HEK293 (cell line): Measurements from ENCODE around the gene PTER.

ENCODE experiments used
- CTCF ChIA-PET: fragments of 350-600 bp; formaldehyde crosslinking; extraction: SDS; loops from one replicate; lab custom pipeline; 2021; ENCODE audit warnings: antibody characterized with exemption; lab: Yijun Ruan, JAX
- POLR2A ChIA-PET: fragments of 300-600 bp; formaldehyde crosslinking; extraction: SDS; loops from one replicate; lab custom pipeline; 2020; ENCODE audit warnings: antibody characterized with exemption, inconsistent platforms; lab: Yijun Ruan, JAX
- H3K27ac ChIP-seq: fragments of 200-500 bp; sonication (Bioruptor generic); 2 replicates; pipeline ENCODE4 v1.5.1; 2014; ENCODE audit warnings: low read depth, low read length, control low read depth, inconsistent platforms; ENCODE audit errors: extremely low read depth
- H3K36me3 ChIP-seq, 2 experiments: fragments of 200-500 bp in 1 of 2; sonication (Bioruptor generic) in 1 of 2; 1 replicate in 1 of 2; 2 replicates in 1 of 2; pipeline ENCODE4 v1.5.1; 2014 to 2017; ENCODE audit warnings: inconsistent platforms in 2 of 2, low read length in 2 of 2; ENCODE audit not compliant: control insufficient read depth in 2 of 2, insufficient read depth in 1 of 2
- H3K4me1 ChIP-seq: fragments of 200-500 bp; sonication (Bioruptor generic); 2 replicates; pipeline ENCODE4 v1.5.1; 2014; ENCODE audit warnings: mild to moderate bottlenecking, low read length, inconsistent platforms; ENCODE audit not compliant: control insufficient read depth, insufficient read depth
- H3K4me3 ChIP-seq: 2 replicates; pipeline ENCODE4 v1.5.1; 2011; ENCODE audit warnings: low read depth, mild to moderate bottlenecking, control low read depth, low read length, moderate library complexity
- H3K9me3 ChIP-seq: fragments of 200-500 bp; sonication (Bioruptor generic); 2 replicates; pipeline ENCODE4 v1.5.1; 2014; ENCODE audit warnings: low read depth, low read length, inconsistent platforms; ENCODE audit not compliant: control insufficient read depth, insufficient read depth
- GLIS1 ChIP-seq: fragments of 450-650 bp; formaldehyde crosslinking; IDR thresholded peaks from 2 replicates; pipeline ENCODE4 v1.5.1; 2016; ENCODE audit warnings: missing biosample characterization, missing genetic modification characterization
- KLF7 ChIP-seq: fragments of 450-650 bp; formaldehyde crosslinking; IDR thresholded peaks from 2 replicates; pipeline ENCODE4 v1.5.1; 2016; ENCODE audit warnings: missing biosample characterization, missing genetic modification characterization, borderline replicate concordance
- ZNF146 ChIP-seq: fragments of 450-650 bp; formaldehyde crosslinking; IDR thresholded peaks from 2 replicates; pipeline ENCODE4 v1.5.1; 2016; ENCODE audit warnings: missing biosample characterization, missing genetic modification characterization
- ZNF157 ChIP-seq: fragments of 450-650 bp; formaldehyde crosslinking; IDR thresholded peaks from 2 replicates; pipeline ENCODE4 v1.5.1; 2016; ENCODE audit warnings: missing biosample characterization, missing genetic modification characterization
- ZNF174 ChIP-seq: fragments of 450-650 bp; formaldehyde crosslinking; IDR thresholded peaks from 2 replicates; pipeline ENCODE4 v1.5.0; 2017; ENCODE audit warnings: missing biosample characterization, mild to moderate bottlenecking, missing genetic modification characterization
- ZNF19 ChIP-seq: fragments of 450-650 bp; formaldehyde crosslinking; IDR thresholded peaks from 2 replicates; pipeline ENCODE4; 2016; ENCODE audit warnings: missing biosample characterization, missing genetic modification characterization, low read depth
- ZNF302 ChIP-seq: fragments of 450-650 bp; formaldehyde crosslinking; IDR thresholded peaks from 2 replicates; pipeline ENCODE4 v1.5.1; 2016; ENCODE audit warnings: missing biosample characterization, missing genetic modification characterization, low read depth
- ZNF521 ChIP-seq: fragments of 450-650 bp; formaldehyde crosslinking; IDR thresholded peaks from 2 replicates; pipeline ENCODE4 v1.5.1; 2017; ENCODE audit warnings: missing biosample characterization, mild to moderate bottlenecking, missing genetic modification characterization
- ZNF585B ChIP-seq: fragments of 450-650 bp; formaldehyde crosslinking; IDR thresholded peaks from 2 replicates; pipeline ENCODE4 v1.5.1; 2016; ENCODE audit warnings: missing biosample characterization, missing genetic modification characterization
- TF ChIP-seq, protein P1 (sequence below): fragments of 450-650 bp; formaldehyde crosslinking; IDR thresholded peaks from 2 replicates; pipeline ENCODE4 v1.5.1; 2016; ENCODE audit warnings: missing biosample characterization, missing genetic modification characterization
- TF ChIP-seq, protein P2 (sequence below): fragments of 450-650 bp; formaldehyde crosslinking; conservative IDR thresholded peaks from 2 replicates; pipeline ENCODE4 v1.5.1; 2016; ENCODE audit warnings: low read depth, missing biosample characterization, missing genetic modification characterization
- TF ChIP-seq, protein P3 (sequence below): fragments of 450-650 bp; formaldehyde crosslinking; IDR thresholded peaks from 2 replicates; pipeline ENCODE4 v1.5.1; 2017; ENCODE audit warnings: missing biosample characterization, missing genetic modification characterization
- TF ChIP-seq, protein P4 (sequence below): fragments of 450-650 bp; formaldehyde crosslinking; IDR thresholded peaks from 2 replicates; pipeline ENCODE4 v1.5.1; 2016; ENCODE audit warnings: missing biosample characterization, missing genetic modification characterization
- TF ChIP-seq, protein P5 (sequence below): fragments of 450-650 bp; formaldehyde crosslinking; IDR thresholded peaks from 2 replicates; pipeline ENCODE4 v1.5.1; 2017; ENCODE audit warnings: missing biosample characterization, missing genetic modification characterization
- TF ChIP-seq, protein P6 (sequence below): fragments of 450-650 bp; formaldehyde crosslinking; IDR thresholded peaks from 2 replicates; pipeline ENCODE4 v1.5.1; 2016; ENCODE audit warnings: missing biosample characterization, missing genetic modification characterization

The PTER gene

DNA sequence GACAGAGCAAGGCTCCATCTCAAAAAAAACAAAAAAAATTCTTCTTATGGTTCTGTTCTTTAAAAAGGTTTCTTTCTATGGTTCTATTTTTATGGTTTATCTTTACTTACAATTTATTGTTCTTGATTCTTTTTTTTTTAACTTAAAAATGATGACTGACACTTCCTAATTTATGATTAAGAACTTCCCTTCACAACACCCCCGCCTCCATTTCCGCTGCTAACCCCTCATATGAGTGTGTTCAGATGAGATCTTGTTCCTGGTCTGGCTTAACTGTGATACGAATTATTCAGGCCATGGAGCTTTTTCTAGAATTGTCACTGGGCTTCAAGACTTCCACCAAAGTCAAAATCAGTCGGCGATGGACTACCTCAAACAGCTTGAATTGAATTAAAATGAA is 33.9 kb downstream of the PTER start:
- POLR2A ChIA-PET, result no interaction called here
- Histone ChIP-seq H3K9me3 (no peaks in the 10 kb centered on the region), H3K4me1 (no peaks in the 10 kb centered on the region), H3K27ac (no peak overlapping the region), H3K4me3 (no peak overlapping the region), H3K36me3 (no peaks in the 10 kb centered on the region; a peak in 1 of 3 replicates)
- TF ChIP-seq KLF7 (tag by site-specific recombination) (no peak), ZNF302 (tag by site-specific recombination) (no peak), ZNF19 (no peak), GLIS1 (tag by site-specific recombination) (no peak), ZNF585B (tag by site-specific recombination) (no peak), ZNF521 (tag by site-specific recombination) (no peak), ZNF146 (tag by site-specific recombination) (no peak), ZNF174 (tag by site-specific recombination) (no peak)
- TF ChIP-seq, protein P1, sequence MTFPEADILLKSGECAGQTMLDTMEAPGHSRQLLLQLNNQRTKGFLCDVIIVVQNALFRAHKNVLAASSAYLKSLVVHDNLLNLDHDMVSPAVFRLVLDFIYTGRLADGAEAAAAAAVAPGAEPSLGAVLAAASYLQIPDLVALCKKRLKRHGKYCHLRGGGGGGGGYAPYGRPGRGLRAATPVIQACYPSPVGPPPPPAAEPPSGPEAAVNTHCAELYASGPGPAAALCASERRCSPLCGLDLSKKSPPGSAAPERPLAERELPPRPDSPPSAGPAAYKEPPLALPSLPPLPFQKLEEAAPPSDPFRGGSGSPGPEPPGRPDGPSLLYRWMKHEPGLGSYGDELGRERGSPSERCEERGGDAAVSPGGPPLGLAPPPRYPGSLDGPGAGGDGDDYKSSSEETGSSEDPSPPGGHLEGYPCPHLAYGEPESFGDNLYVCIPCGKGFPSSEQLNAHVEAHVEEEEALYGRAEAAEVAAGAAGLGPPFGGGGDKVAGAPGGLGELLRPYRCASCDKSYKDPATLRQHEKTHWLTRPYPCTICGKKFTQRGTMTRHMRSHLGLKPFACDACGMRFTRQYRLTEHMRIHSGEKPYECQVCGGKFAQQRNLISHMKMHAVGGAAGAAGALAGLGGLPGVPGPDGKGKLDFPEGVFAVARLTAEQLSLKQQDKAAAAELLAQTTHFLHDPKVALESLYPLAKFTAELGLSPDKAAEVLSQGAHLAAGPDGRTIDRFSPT, result no peak
- TF ChIP-seq, protein P2, sequence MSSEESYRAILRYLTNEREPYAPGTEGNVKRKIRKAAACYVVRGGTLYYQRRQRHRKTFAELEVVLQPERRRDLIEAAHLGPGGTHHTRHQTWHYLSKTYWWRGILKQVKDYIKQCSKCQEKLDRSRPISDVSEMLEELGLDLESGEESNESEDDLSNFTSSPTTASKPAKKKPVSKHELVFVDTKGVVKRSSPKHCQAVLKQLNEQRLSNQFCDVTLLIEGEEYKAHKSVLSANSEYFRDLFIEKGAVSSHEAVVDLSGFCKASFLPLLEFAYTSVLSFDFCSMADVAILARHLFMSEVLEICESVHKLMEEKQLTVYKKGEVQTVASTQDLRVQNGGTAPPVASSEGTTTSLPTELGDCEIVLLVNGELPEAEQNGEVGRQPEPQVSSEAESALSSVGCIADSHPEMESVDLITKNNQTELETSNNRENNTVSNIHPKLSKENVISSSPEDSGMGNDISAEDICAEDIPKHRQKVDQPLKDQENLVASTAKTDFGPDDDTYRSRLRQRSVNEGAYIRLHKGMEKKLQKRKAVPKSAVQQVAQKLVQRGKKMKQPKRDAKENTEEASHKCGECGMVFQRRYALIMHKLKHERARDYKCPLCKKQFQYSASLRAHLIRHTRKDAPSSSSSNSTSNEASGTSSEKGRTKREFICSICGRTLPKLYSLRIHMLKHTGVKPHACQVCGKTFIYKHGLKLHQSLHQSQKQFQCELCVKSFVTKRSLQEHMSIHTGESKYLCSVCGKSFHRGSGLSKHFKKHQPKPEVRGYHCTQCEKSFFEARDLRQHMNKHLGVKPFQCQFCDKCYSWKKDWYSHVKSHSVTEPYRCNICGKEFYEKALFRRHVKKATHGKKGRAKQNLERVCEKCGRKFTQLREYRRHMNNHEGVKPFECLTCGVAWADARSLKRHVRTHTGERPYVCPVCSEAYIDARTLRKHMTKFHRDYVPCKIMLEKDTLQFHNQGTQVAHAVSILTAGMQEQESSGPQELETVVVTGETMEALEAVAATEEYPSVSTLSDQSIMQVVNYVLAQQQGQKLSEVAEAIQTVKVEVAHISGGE, result no peak
- TF ChIP-seq, protein P3, sequence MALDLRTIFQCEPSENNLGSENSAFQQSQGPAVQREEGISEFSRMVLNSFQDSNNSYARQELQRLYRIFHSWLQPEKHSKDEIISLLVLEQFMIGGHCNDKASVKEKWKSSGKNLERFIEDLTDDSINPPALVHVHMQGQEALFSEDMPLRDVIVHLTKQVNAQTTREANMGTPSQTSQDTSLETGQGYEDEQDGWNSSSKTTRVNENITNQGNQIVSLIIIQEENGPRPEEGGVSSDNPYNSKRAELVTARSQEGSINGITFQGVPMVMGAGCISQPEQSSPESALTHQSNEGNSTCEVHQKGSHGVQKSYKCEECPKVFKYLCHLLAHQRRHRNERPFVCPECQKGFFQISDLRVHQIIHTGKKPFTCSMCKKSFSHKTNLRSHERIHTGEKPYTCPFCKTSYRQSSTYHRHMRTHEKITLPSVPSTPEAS, result no peak
- TF ChIP-seq, protein P4, sequence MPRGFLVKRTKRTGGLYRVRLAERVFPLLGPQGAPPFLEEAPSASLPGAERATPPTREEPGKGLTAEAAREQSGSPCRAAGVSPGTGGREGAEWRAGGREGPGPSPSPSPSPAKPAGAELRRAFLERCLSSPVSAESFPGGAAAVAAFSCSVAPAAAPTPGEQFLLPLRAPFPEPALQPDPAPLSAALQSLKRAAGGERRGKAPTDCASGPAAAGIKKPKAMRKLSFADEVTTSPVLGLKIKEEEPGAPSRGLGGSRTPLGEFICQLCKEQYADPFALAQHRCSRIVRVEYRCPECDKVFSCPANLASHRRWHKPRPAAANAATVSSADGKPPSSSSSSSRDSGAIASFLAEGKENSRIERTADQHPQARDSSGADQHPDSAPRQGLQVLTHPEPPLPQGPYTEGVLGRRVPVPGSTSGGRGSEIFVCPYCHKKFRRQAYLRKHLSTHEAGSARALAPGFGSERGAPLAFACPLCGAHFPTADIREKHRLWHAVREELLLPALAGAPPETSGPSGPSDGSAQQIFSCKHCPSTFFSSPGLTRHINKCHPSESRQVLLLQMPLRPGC (tag by site-specific recombination), result no peak
- TF ChIP-seq, protein P5, sequence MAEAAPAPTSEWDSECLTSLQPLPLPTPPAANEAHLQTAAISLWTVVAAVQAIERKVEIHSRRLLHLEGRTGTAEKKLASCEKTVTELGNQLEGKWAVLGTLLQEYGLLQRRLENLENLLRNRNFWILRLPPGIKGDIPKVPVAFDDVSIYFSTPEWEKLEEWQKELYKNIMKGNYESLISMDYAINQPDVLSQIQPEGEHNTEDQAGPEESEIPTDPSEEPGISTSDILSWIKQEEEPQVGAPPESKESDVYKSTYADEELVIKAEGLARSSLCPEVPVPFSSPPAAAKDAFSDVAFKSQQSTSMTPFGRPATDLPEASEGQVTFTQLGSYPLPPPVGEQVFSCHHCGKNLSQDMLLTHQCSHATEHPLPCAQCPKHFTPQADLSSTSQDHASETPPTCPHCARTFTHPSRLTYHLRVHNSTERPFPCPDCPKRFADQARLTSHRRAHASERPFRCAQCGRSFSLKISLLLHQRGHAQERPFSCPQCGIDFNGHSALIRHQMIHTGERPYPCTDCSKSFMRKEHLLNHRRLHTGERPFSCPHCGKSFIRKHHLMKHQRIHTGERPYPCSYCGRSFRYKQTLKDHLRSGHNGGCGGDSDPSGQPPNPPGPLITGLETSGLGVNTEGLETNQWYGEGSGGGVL, result no peak
- CTCF ChIA-PET, result interaction anchor here (0.6 kb wide), 1 partner anchor 55 kb away, joined by 4 read pairs; no protein-coding TSS in a partner anchor

DNA sequence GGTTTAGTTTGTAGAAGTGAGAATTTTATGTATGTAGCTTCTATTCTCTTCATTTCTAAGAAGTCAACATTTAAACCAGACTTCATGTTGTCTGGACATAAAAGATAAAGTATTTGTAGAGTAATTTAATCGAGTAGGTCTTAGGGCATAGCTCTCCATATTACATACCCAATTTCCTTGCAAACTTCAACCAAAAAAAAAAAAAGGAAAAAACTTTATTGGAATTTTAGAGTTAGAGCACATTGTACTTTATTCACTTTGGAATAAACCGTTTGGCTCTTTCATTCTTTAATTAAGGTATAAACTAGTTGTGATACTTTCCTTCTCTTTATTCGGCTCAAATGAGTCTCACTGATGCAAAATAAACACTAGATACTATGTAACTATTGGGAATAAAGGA is 36.0 kb downstream of the PTER start:
- ChIA-PET POLR2A (no interaction called here), CTCF (no interaction called here)
- Histone ChIP-seq H3K4me3 (no peak overlapping the region), H3K9me3 (no peaks in the 10 kb centered on the region), H3K4me1 (no peaks in the 10 kb centered on the region), H3K36me3 (no peaks in the 10 kb centered on the region; a peak in 1 of 3 replicates), H3K27ac (no peak overlapping the region)
- no peak for TF ChIP-seq ZNF157 (tag by site-specific recombination)
- TF ChIP-seq, protein P6, sequence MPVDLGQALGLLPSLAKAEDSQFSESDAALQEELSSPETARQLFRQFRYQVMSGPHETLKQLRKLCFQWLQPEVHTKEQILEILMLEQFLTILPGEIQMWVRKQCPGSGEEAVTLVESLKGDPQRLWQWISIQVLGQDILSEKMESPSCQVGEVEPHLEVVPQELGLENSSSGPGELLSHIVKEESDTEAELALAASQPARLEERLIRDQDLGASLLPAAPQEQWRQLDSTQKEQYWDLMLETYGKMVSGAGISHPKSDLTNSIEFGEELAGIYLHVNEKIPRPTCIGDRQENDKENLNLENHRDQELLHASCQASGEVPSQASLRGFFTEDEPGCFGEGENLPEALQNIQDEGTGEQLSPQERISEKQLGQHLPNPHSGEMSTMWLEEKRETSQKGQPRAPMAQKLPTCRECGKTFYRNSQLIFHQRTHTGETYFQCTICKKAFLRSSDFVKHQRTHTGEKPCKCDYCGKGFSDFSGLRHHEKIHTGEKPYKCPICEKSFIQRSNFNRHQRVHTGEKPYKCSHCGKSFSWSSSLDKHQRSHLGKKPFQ (tag by site-specific recombination), result no peak
